ENCODE results near the gene CASKIN2. TPM values are rescaled to one million over a fixed set of nuclear protein-coding genes. Genes with fewer than 3 reads are reported as not detected.

CASKIN2 gene
- total and polyA plus RNA-seq, 2 of the 4 experiments (the other 2 are of a cell fraction) = 2.9 to 6.9 TPM

GRCh38 chr17:75505152-75505409 lies 10.3 kb downstream of the CASKIN2 start:
- in situ Hi-C loops (cut with MboI; ENCODE audit: low sequenced_read_pairs) = no loop called here
- H3K9me1 ChIP-seq (ENCODE audit: insufficient read depth, low read length) = no peaks in the 10 kb centered on the region
- H3K23ac ChIP-seq (ENCODE audit: low read depth, low read length) = no peak overlapping the region
- H3K4me1 ChIP-seq (ENCODE audit: control insufficient read depth, insufficient read depth, low read length) = peaks cover 5% of the 10 kb centered on the region
- H3K27me3 ChIP-seq (ENCODE audit: control insufficient read depth, insufficient read depth, low read length) = no peaks in the 10 kb centered on the region
- no peak overlapping the region for H3K4ac ChIP-seq (ENCODE audit: low read depth, low read length)
- no peak for TF ChIP-seq MAZ (IDR thresholded peaks at IDR 0.05; ENCODE audit: borderline replicate concordance, low read depth, low read length)
- TF ChIP-seq, protein P1, sequence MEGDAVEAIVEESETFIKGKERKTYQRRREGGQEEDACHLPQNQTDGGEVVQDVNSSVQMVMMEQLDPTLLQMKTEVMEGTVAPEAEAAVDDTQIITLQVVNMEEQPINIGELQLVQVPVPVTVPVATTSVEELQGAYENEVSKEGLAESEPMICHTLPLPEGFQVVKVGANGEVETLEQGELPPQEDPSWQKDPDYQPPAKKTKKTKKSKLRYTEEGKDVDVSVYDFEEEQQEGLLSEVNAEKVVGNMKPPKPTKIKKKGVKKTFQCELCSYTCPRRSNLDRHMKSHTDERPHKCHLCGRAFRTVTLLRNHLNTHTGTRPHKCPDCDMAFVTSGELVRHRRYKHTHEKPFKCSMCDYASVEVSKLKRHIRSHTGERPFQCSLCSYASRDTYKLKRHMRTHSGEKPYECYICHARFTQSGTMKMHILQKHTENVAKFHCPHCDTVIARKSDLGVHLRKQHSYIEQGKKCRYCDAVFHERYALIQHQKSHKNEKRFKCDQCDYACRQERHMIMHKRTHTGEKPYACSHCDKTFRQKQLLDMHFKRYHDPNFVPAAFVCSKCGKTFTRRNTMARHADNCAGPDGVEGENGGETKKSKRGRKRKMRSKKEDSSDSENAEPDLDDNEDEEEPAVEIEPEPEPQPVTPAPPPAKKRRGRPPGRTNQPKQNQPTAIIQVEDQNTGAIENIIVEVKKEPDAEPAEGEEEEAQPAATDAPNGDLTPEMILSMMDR (conservative IDR thresholded peaks at IDR 0.05; ENCODE audit: low read depth, low read length) = no peak
- TF ChIP-seq RAD21 (IDR thresholded peaks at IDR 0.05; ENCODE audit: low read length) = no peak
- no peak for TF ChIP-seq RCOR1 (IDR thresholded peaks at IDR 0.05; ENCODE audit: insufficient replicate concordance, low read length)
- TF ChIP-seq CHD1 (IDR thresholded peaks at IDR 0.05; ENCODE audit: low read depth, low read length) = no peak
- TF ChIP-seq BHLHE40 (IDR thresholded peaks at IDR 0.05; ENCODE audit: low read depth, low read length) = no peak
- TF ChIP-seq MAFK (IDR thresholded peaks at IDR 0.05; ENCODE audit: low read depth, low read length) = no peak
- H3K56ac ChIP-seq (ENCODE audit: extremely low read depth, insufficient read depth, low read length) = no peak overlapping the region
- no peak overlapping the region for H3K4me3 ChIP-seq (ENCODE audit: insufficient read depth, low read depth, low read length)
- 100% methylated on average over 1 of the region's 4 CpGs; no CpG with 5 or more reads in 1 of the 2 experiments for WGBS, 2 experiments (ENCODE audit: extremely low coverage in 2 of 2, insufficient read length in 1 of 2)
- no peak overlapping the region for H4K5ac ChIP-seq (ENCODE audit: low read depth, low read length)
- no peak overlapping the region for H4K91ac ChIP-seq (ENCODE audit: insufficient read depth, low read depth, low read length)
- no peak overlapping the region for H3K27ac ChIP-seq (ENCODE audit: insufficient read depth, low read length)
- no peak overlapping the region for H2AK9ac ChIP-seq (replicated peaks; ENCODE audit: low read depth, low read length, poor library complexity)
- no TSS peak for BruUV-seq (replicated peaks)
- H3K14ac ChIP-seq (replicated peaks; ENCODE audit: low read depth, low read length) = no peak overlapping the region
- peaks cover 2 to 20% of the 10 kb centered on the region in 2 experiments; a peak in 3 of 4 replicates for H3K79me1 ChIP-seq (ENCODE audit: low read depth in 1 of 2, low read length in 2 of 2)
- no peak overlapping the region for H2AK5ac ChIP-seq (ENCODE audit: low read depth, low read length)
- no peak overlapping the region for H2AFZ ChIP-seq (replicated peaks; ENCODE audit: low read length, poor library complexity)
- ChIA-PET CTCF (interaction anchor here (0.7 kb wide), 1 partner anchor 12 kb away, joined by 3 read pairs; the partner anchor contains the start of gene TSEN54), POLR2A (ENCODE audit: unreplicated experiment) (no interaction called here)
- no peak overlapping the region for H3K18ac ChIP-seq (ENCODE audit: low read depth, low read length)
- H4K20me1 ChIP-seq (ENCODE audit: insufficient read depth, low read length) = peaks cover 16% of the 10 kb centered on the region
- intact Hi-C loops (cut with micrococcal nuclease) = no loop called here
- H2BK120ac ChIP-seq (ENCODE audit: low read depth, low read length) = no peak overlapping the region
- no peak overlapping the region for H2BK15ac ChIP-seq (ENCODE audit: low read depth, low read length)
- H2BK5ac ChIP-seq (ENCODE audit: low read depth, low read length, poor library complexity, severe bottlenecking) = no peak overlapping the region
- H4K8ac ChIP-seq (ENCODE audit: low read depth in 2 of 2, low read length in 2 of 2) = no peak overlapping the region
- no peak for DNase-seq
- H3K36me3 ChIP-seq (ENCODE audit: control insufficient read depth, insufficient read depth, low read length) = peaks cover 40% of the 10 kb centered on the region
- H3K4me2 ChIP-seq (ENCODE audit: low read depth, low read length) = no peak overlapping the region
- H2BK20ac ChIP-seq (ENCODE audit: low read depth, low read length) = no peak overlapping the region
- dilution Hi-C loops (cut with HindIII; ENCODE audit: low sequenced_read_pairs, unreplicated experiment) = no loop called here
- H3K9ac ChIP-seq (ENCODE audit: low read depth, low read length) = no peak overlapping the region
- no peak for ATAC-seq (ENCODE audit: low read depth)
- H3K9me3 ChIP-seq (ENCODE audit: control insufficient read depth, insufficient read depth, low read length) = no peaks in the 10 kb centered on the region

All from IMR-90 (cell line).